CD4-positive, alpha-beta T cell treated with Interleukin-15 for 4 hours (primary cell): Measurements from ENCODE around the gene LYSMD4.

Experiments
- DNase-seq: peaks from one replicate; pipeline ENCODE4 v3.0.0-alpha.2; 2020; ENCODE audit warnings: low spot score

Gene LYSMD4

DNA sequence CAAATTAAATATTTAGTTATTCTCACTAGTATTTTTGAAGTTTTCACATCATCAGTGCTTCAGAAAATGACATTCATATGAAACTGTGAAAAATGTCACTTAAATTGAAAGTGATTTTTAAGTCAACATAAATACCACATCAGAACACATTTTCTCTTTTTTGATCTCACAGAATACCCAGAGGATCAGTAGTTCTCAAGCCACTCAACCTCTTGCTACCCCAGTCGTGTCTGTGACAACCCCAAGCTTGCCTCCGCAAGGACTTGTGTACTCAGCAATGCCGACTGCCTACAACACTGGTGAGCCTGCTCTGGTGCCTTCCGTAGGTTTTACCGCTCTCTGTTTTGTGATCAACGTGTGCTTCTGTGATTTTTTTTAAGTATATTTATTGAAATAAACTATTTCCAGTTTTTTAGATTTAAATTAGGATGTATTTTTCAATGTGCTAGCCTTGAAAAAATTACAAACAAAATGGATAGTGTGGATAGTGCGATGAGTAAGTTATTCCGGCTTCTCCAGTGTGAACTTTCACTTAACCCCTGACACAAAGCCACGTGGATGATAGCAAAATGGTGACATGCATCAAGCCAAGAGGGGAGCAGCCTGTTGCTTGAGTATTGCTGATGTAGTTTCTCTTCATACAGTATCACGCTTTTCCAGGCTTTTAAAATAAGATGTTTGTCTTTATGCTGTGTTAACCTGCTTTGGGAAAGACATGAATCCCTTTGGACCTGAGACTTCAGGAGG, 26.5 kb downstream of the LYSMD4 start:
- peak; percentile 23 for DNase-seq

DNA sequence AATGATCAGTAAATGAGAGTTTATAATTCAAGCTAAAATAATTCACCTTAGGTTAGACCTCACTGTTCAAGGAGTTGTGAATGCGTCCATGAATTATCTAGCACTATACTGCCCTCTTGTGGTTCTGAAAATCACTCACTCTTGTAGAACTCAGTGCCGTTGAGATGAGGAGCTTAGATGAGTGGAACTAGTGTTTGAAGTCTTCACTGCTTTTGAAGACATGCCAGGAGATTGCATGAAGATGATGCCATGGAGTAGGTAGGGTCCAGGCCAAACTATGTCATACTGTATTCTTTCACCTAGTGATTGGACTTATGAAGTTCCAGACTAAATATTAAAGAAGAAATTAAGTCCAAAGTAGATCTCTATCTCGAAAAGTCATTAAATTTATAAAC, 28.8 kb downstream of the LYSMD4 start:
- DNase-seq, result peak; percentile 77

DNA sequence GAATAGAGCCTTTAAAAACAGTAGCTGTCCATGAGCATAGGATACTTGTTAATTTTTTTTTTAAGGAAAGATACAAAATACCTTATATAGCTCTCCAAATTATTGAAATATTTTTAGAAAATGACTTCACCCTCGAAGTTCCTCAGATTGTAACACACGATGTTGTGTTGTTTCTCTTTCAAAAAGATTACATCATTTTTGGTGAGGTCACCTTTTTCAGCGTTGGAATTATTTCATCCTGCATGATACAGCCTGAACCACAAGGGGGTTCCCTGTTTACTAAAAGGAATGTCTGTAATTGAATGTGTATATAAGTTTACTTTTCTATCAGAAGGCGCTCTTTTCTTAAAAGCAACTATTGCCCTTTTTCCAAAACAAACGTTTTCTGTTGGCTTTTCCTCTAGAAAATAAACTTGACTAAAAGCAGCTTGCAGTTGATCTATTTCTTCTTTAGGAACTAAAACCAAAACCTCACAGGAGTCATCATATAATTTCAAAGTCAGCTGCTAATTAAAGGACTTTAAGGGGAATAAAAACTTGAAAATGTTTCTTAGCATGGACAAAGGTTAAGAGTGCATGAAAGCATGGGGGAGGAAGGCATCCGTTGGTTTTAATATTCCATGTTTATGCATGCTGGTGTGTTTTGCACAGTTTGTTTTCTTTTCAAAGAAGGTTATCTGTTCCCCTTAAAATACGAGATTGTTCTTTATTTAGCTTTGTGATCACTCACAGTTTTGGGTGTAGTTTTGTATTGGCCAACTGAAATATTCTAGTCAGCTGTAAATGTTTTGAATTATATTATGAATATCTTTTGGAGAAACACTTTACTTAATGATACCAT, 29.4 kb downstream of the LYSMD4 start:
- DNase-seq, result peak; percentile 32

GRCh38 chr15:99702895-99703602, 30.2 kb downstream of the LYSMD4 start:
- DNase-seq, result no peak

GRCh38 chr15:99696096-99696495, 37.1 kb downstream of the LYSMD4 start:
- DNase-seq, result no peak

- DNase-seq, result no peak
Measured at GRCh38 chr15:99692825-99693224, 40.4 kb downstream of the LYSMD4 start.

DNA sequence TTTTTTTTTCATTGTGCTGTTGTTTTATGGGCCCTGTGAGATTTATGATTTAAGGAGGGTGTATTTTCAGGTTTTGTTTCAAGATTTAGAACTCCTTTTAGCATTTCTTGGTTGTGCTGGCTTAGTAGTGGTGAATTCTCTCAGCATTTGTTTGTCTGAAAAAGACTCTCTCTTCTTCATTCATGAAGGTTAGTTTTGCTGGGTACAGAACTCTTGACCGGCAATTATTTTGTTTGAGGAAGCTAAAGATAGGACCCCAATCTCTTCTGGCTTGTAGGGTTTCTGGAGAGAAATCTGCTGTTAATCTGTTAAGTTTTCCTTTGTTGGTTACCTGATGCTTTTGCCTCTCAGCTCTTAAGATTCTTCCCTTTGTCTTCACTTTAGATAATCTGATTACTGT, 46.9 kb downstream of the LYSMD4 start:
- no peak for DNase-seq

DNA sequence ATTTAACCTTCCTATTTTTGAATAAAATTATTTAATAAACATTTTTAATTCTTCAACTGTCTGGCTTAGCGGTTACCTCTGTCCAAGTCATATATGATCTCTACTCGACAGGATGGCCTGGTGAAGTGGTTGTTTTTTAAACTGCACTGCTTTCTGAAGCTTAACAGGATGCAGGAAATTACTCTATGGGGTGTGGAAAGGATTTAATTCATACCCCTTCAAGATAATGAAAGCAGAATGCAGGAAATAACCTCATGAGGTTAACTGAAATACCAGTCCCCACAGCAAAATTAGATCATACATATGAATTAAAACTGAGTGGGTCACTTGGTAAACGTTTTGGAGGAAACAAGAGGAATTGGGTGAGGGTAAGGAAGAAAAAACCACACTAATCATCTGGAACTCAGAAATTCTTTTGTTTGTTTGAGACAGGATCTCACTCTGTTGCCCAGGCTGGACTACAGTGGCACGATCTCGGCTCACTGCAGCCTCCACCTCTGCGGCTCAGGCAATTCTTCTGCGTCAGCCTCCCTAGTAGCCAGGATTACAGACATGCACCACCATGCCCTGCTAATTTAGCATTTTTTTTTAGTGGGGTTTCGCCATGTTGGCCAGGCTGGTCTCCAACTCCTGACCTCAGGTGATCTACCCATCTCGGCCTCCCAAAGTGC, 50.1 kb downstream of the LYSMD4 start:
- no peak for DNase-seq

DNA sequence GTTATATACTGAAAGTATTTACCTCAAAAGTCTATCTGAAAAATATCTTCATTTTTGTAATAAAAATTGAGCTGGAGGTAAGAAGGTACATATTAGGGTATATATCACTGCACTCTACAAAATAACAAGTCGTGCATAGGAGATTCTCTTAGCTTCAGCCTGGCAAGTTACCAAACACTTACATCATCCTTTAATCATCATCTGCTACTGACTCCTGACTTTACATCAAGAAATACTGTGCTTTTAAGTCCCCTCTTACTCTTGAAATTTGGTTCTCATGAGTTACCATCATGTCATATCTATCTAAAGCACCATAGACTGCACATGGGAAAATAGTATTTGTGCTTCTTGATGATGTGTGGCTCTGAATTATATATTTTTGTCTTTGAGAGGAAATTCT, 50.8 kb downstream of the LYSMD4 start:
- no peak for DNase-seq

GRCh38 chr15:99681990-99682389, 51.2 kb downstream of the LYSMD4 start:
- DNase-seq, result no peak

GRCh38 chr15:99680276-99680675, 53.0 kb downstream of the LYSMD4 start:
- DNase-seq, result no peak

DNA sequence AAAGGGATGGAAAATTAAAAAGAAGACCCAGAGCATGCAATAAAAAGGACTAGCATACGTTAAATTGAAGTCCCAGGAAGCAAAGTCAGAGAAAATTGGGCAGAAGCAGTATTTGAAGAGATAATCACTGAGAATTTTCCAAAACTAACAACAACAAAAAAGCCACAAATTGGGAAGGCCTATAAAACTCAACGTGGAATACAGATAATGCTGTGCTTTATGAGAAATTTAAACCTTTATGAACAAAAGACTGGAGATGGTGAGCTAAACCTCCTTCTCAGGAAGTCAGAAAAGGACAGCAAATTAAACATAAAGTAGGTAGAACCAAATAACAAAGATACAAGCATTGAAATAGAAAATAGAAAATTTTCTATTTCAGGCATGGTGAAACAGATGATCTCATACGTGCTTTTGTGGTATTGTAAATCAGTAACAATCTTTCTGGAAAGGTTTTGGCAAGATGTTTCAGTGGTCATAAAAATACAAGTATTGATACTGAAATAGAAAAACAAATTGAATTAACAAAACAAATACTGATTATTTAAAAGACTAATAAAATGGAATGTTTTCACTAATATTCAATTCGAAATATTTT, 55.6 kb downstream of the LYSMD4 start:
- DNase-seq, result no peak
